Measurements from ENCODE around the gene BOLA3. TPM values are rescaled to one million over a fixed set of nuclear protein-coding genes. Genes with fewer than 3 reads are reported as not detected.
A peak's percentile ranks its signal among the peaks of the same experiment; 100 is the strongest.

BOLA3 gene
- total RNA-seq, 2 donors from 2014 or later = 50.0 to 77.5 TPM

GRCh38 chr2:74099835-74100234 is 47.9 kb downstream of the BOLA3 start:
- H3K4me3 ChIP-seq = no peak overlapping the region
- no peaks in the 10 kb centered on the region for H3K27me3 ChIP-seq (replicated peaks; ENCODE audit: insufficient read depth)
- peak; percentile 46 for DNase-seq (ENCODE audit: low spot score)
- no peak for TF ChIP-seq POLR2A (IDR thresholded peaks at IDR 0.05)
- TF ChIP-seq CTCF (IDR thresholded peaks at IDR 0.05) = no peak
- no peak for TF ChIP-seq POLR2AphosphoS5 (IDR thresholded peaks at IDR 0.05)
- H3K36me3 ChIP-seq = peaks cover 3 to 22% of the 10 kb centered on the region in 2 donors
- peaks cover 3% of the 10 kb centered on the region for H3K4me1 ChIP-seq (replicated peaks)
- 60% methylated on average over 6 of the region's 7 CpGs for WGBS
- H3K27ac ChIP-seq = no peak overlapping the region
- intact Hi-C loops (cut with DNase I) = no loop called here
- H3K9me3 ChIP-seq = no peaks in the 10 kb centered on the region

GRCh38 chr2:74099271-74099670 is 48.4 kb downstream of the BOLA3 start:
- Histone ChIP-seq H3K4me3 (no peak overlapping the region), H3K4me1 (replicated peaks) (peaks cover 3% of the 10 kb centered on the region), H3K27me3 (replicated peaks; ENCODE audit: insufficient read depth) (no peaks in the 10 kb centered on the region), H3K9me3 (no peaks in the 10 kb centered on the region), H3K27ac (no peak overlapping the region), H3K36me3 (peaks cover 3 to 22% of the 10 kb centered on the region in 2 donors)
- intact Hi-C loops (cut with DNase I) = no loop called here
- 84% methylated on average over 20 of the region's 20 CpGs for WGBS
- TF ChIP-seq POLR2AphosphoS5 (IDR thresholded peaks at IDR 0.05) = no peak
- TF ChIP-seq POLR2A (IDR thresholded peaks at IDR 0.05) = no peak
- no peak for TF ChIP-seq CTCF (IDR thresholded peaks at IDR 0.05)
- DNase-seq (ENCODE audit: low spot score) = no peak

- Histone ChIP-seq H3K4me3 (no peak overlapping the region), H3K27me3 (replicated peaks; ENCODE audit: insufficient read depth) (no peaks in the 10 kb centered on the region), H3K9me3 (no peaks in the 10 kb centered on the region), H3K4me1 (replicated peaks) (peaks cover 3% of the 10 kb centered on the region), H3K27ac (no peak overlapping the region), H3K36me3 (peaks cover 12 to 22% of the 10 kb centered on the region in 2 donors)
- intact Hi-C loops (cut with DNase I) = no loop called here
- WGBS = 88% methylated on average over 6 of the region's 6 CpGs
- TF ChIP-seq POLR2AphosphoS5 (IDR thresholded peaks at IDR 0.05) = no peak
- TF ChIP-seq POLR2A (IDR thresholded peaks at IDR 0.05) = no peak
- TF ChIP-seq CTCF (IDR thresholded peaks at IDR 0.05) = no peak
- DNase-seq (ENCODE audit: low spot score) = no peak
These were observed 50.1 kb downstream of the BOLA3 start for GRCh38 chr2:74097574-74097973.

GRCh38 chr2:74096052-74096451 is 51.7 kb downstream of the BOLA3 start:
- H3K27me3 ChIP-seq (replicated peaks; ENCODE audit: insufficient read depth) = no peaks in the 10 kb centered on the region
- no peak overlapping the region for H3K4me3 ChIP-seq
- H3K36me3 ChIP-seq = peaks cover 10 to 14% of the 10 kb centered on the region in 2 donors
- DNase-seq (ENCODE audit: low spot score) = no peak
- TF ChIP-seq CTCF (IDR thresholded peaks at IDR 0.05) (no peak), POLR2AphosphoS5 (IDR thresholded peaks at IDR 0.05) (no peak), POLR2A (IDR thresholded peaks at IDR 0.05) (no peak)
- no peaks in the 10 kb centered on the region for H3K9me3 ChIP-seq
- whole genome bisulfite sequencing = 81% methylated on average over 2 of the region's 2 CpGs
- peaks cover 3% of the 10 kb centered on the region for H3K4me1 ChIP-seq (replicated peaks)
- intact Hi-C loops (cut with DNase I) = no loop called here
- H3K27ac ChIP-seq = peak overlapping the region in 1 of 2 donors; percentile 22

- intact Hi-C loops (cut with DNase I) = no loop called here
- peaks cover 10 to 12% of the 10 kb centered on the region in 2 donors for H3K36me3 ChIP-seq
- no peaks in the 10 kb centered on the region for H3K9me3 ChIP-seq
- peaks cover 3% of the 10 kb centered on the region for H3K4me1 ChIP-seq (replicated peaks)
- H3K27ac ChIP-seq = peak overlapping the region in 1 of 2 donors; percentile 22
- H3K4me3 ChIP-seq = no peak overlapping the region
- peak; percentile 26 for DNase-seq (ENCODE audit: low spot score)
- 49% methylated on average over 3 of the region's 3 CpGs for WGBS
- TF ChIP-seq POLR2A (IDR thresholded peaks at IDR 0.05) = no peak
- peak; percentile 61 for TF ChIP-seq POLR2AphosphoS5 (IDR thresholded peaks at IDR 0.05)
- no peaks in the 10 kb centered on the region for H3K27me3 ChIP-seq (replicated peaks; ENCODE audit: insufficient read depth)
These were observed 52.1 kb downstream of the BOLA3 start for GRCh38 chr2:74095632-74096031.

Measured in prostate gland (tissue), 2 donors.